NCI-H1417 (cell line): ENCODE data around the gene DLGAP3.

Experiments used
- DNase-seq, 3 experiments: peaks; one replicate each; lab custom pipeline; 2025; lab: John Stamatoyannopoulos, UW

The DLGAP3 gene

GRCh38 chr1:34867415-34867814 lies 62.0 kb downstream of the DLGAP3 start:
- DNase-seq, result no peak

- no peak for DNase-seq
Measured at GRCh38 chr1:34866762-34867109, 62.7 kb downstream of the DLGAP3 start.

- DNase-seq, result peak; percentile 44 to 73 (median 46)
Measured at GRCh38 chr1:34865981-34866761, 63.3 kb downstream of the DLGAP3 start.

GRCh38 chr1:34865573-34865972 lies 63.9 kb downstream of the DLGAP3 start:
- DNase-seq, result no peak

- no peak for DNase-seq
Measured at GRCh38 chr1:34864759-34865158, 64.7 kb downstream of the DLGAP3 start.

- DNase-seq, result no peak
Measured at GRCh38 chr1:34863501-34863900, 65.9 kb downstream of the DLGAP3 start.

- peak; percentile 87 to 94 (median 88) for DNase-seq
Measured at GRCh38 chr1:34859446-34860200, 69.8 kb downstream of the DLGAP3 start, which contains the start of gene SMIM12. SMIM12 (minus strand) TSS chr1:34859749; CDS start chr1:34855977, 3,772 bp downstream.

GRCh38 chr1:34858901-34859445 lies 70.5 kb downstream of the DLGAP3 start:
- peak in 1 of 3 experiments; percentile 7 for DNase-seq

GRCh38 chr1:34856697-34857096 lies 72.8 kb downstream of the DLGAP3 start:
- DNase-seq, result no peak

- peak; percentile 83 to 96 (median 87) for DNase-seq
Measured at GRCh38 chr1:34852677-34853217, 76.7 kb downstream of the DLGAP3 start.

GRCh38 chr1:34851431-34852105 lies 77.9 kb downstream of the DLGAP3 start:
- DNase-seq, result no peak

- no peak for DNase-seq
Measured at GRCh38 chr1:34850382-34850781, 79.1 kb downstream of the DLGAP3 start.

- DNase-seq, result peak in 2 of 3 experiments; percentile 37 to 81
Measured at GRCh38 chr1:34847094-34847493, 82.4 kb downstream of the DLGAP3 start.

- no peak for DNase-seq
Measured at GRCh38 chr1:34846265-34846664, 83.2 kb downstream of the DLGAP3 start.

GRCh38 chr1:34845131-34845901 lies 84.1 kb downstream of the DLGAP3 start:
- no peak for DNase-seq

- peak in 2 of 3 experiments; percentile 64 to 85 for DNase-seq
Measured at GRCh38 chr1:34844252-34844634, 85.2 kb downstream of the DLGAP3 start.

- peak in 2 of 3 experiments; percentile 60 to 72 for DNase-seq
Measured at GRCh38 chr1:34843392-34844251, 85.8 kb downstream of the DLGAP3 start.

- DNase-seq, result no peak
Measured at GRCh38 chr1:34842952-34843371, 86.5 kb downstream of the DLGAP3 start.

GRCh38 chr1:34842073-34842472 lies 87.4 kb downstream of the DLGAP3 start:
- DNase-seq, result no peak

GRCh38 chr1:34840426-34840825 lies 89.0 kb downstream of the DLGAP3 start:
- no peak for DNase-seq
